HG03457 (cell line): Measurements from ENCODE around the gene CLEC5A.
"Not testable (repeated sequence)": the region's sequence is repeated elsewhere in the genome, so short reads cannot be mapped to it uniquely, and the experiment has no call there.

ENCODE experiments used
- ATAC-seq: cut with Tn5 transposase; IDR thresholded peaks from one replicate; pipeline ENCODE4 v1.9.1; 2021; ENCODE audit warnings: moderate number of reproducible peaks; ENCODE audit not compliant: unreplicated experiment

The CLEC5A gene

DNA sequence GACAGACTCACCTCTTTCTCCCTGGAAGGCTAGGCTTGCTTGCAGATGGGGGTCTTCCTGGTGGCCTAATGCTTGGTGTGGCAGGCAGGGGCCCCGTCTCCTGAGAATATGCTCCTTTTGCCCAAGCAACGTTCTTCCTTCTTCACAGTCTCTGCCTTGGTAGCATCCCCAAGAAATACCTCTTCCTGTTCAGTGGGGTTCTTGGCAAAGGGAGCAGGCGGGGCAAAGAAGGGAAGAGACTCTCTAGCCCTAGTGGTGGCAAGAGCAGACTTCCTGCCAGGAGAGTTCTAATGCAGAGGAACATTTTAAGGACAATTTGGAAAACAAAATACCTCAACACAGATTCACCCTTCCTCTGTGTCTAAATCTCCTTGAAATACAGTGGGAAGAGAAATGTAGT is at the start of gene CLEC5A:
Gene CLEC5A, minus strand, starts transcription at position 179 of the 400 bp plus-strand sequence. CDS start 682 bp downstream, outside the sequence.
- no peak for ATAC-seq

- ATAC-seq = no peak
Measured at GRCh38 chr7:141993354-141993753, 46.6 kb upstream of the CLEC5A start.

GRCh38 chr7:141992688-141993087 is 45.9 kb upstream of the CLEC5A start:
- ATAC-seq = no peak

GRCh38 chr7:141992156-141992555 is 45.4 kb upstream of the CLEC5A start:
- ATAC-seq = no peak

DNA sequence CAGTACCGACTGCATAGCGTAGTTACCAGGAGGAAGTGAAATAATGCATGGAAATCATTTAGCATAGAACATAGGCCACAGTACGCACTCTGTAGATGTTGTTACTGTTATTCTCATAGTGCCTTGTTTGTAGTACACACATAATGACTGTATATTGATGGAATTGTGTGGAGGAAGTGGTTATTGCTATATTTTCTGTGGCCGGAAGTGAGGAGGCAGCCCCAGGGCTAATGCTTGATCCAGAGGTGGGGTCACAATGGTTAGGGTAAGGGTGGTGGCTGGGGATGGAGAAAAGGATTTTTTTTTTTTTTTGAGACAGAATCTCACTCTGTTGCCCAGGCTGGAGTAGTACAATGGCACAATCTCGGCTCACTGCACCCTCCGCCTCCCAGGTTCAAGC is 44.4 kb upstream of the CLEC5A start:
- no peak for ATAC-seq

GRCh38 chr7:141990011-141990725 is 43.4 kb upstream of the CLEC5A start:
- ATAC-seq = no peak

- ATAC-seq = not testable (repeated sequence)
Measured at GRCh38 chr7:141987803-141988202, 41.0 kb upstream of the CLEC5A start.

DNA sequence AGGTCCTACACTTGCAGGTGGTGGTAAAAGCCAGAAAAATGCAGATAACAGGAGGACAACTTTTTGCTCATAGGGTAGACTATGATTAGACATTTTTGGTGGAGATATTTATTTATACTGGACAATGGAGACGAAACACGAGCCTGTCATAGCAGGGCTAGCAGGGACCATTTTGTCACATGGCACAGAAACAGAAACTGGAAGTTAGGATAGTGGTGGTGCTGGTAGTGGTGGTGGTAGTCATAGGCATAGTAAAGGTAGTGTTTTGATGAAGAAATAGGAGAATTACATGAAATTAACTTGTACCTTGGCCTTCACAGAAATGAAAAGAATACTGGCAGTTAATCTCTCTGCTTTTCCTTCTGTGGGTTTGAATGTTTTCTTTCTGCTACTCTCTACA is 40.1 kb upstream of the CLEC5A start:
- no peak for ATAC-seq

- ATAC-seq = not testable (repeated sequence)
Measured at GRCh38 chr7:141985926-141986325, 39.2 kb upstream of the CLEC5A start.

GRCh38 chr7:141979568-141979967 is 32.8 kb upstream of the CLEC5A start:
- ATAC-seq = no peak

DNA sequence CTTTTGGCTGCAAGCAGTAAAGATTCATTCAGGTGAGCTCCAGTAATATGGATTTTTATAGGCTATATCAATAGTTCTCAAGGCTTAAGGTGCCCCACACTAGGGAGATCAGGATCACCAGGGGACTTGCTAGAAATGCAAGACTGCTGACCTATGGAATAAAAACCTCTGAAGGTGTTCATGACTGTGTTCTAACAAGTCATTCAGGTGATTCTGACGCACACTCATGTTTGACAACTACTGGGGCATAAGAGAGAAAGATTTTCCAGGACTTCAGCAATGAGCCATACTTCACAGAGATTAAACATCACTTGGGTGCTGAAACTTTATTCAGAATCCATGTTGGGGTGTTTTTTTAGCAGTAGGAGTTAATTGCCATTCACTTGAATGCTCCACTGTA is 31.6 kb upstream of the CLEC5A start:
- ATAC-seq = no peak

DNA sequence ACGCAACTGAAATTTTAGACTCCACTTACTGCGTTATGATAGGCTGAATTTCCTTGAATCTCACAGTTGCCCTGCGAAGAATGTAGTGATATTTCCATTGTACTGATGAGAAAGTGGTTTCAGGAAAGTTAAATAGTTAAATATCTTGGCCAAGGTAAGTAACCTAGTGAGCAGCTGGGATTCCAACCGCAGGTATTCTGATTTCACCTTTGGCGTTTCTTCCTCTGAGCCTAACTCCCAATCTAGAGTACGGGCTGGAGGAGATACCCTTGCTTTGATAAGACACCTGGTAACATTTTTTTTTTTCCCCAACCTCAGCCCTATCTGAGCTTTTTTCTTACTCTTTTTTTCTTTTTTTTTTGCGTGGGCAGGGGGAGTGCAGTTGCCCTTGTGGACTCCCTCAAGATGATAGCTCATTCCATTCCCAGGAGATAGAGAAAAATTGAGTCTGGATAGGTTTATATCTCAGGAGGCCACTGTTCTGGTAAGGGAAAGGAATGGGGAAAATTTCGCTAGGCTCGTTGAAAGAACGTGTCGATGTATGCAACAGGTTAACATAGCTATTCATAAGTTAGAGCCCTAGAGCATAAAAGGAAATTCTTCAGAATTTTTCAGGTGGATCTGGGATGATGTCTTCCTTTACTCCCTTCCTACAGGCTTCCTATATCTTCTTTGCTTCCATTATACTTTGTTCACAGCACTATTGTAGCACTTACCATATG is 29.9 kb upstream of the CLEC5A start:
- ATAC-seq = no peak

- peak; percentile 63 for ATAC-seq
Measured at GRCh38 chr7:141975806-141976523, 29.2 kb upstream of the CLEC5A start.

DNA sequence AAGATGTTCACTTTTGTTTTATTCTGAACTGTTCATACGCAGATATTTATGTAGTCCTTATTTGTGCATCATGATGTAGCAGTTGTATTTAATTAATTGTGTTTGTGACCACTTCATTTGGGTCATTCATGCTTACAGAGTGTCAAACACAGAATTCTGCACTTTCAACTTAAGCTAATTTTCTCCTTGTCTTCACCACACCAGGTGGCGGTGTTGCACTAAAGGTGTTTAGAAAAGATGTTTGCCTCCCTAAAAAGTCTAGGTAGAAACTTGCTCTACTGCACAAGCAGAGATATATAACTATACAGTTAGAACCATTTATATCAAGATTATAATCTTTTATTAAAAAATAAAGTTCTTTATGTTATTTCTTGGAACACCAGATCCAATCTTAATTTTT is 28.1 kb upstream of the CLEC5A start:
- no peak for ATAC-seq

DNA sequence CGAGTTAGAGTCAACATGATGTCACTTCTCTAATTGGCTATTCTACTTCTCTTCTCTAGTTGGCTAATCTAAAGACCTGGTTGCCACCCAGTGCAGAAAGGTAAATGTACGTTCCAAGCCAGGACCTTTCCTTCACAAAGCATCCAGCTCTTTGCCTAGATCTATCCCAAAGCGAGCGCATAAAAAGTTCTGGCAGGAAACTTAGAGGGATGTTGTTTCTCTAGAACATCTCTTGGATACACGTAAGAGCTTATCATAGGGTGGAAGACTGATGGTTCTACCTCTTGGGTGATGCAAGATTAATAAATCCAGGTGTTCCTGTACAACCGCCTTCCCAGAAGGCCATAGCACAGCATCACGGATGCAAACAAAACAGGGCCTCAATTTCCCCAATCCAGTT is 26.9 kb upstream of the CLEC5A start, which contains the start of gene TAS2R38:
Gene TAS2R38, minus strand, starts transcription at position 101 of the 400 bp plus-strand sequence. Its CDS starts 84 bp downstream, at position 17.
- ATAC-seq = no peak

- ATAC-seq = no peak
Measured at GRCh38 chr7:141960687-141961422, 14.1 kb upstream of the CLEC5A start.

GRCh38 chr7:141956084-141956483 is 9.3 kb upstream of the CLEC5A start:
- no peak for ATAC-seq

GRCh38 chr7:141954334-141954733 is 7.6 kb upstream of the CLEC5A start:
- ATAC-seq = no peak

DNA sequence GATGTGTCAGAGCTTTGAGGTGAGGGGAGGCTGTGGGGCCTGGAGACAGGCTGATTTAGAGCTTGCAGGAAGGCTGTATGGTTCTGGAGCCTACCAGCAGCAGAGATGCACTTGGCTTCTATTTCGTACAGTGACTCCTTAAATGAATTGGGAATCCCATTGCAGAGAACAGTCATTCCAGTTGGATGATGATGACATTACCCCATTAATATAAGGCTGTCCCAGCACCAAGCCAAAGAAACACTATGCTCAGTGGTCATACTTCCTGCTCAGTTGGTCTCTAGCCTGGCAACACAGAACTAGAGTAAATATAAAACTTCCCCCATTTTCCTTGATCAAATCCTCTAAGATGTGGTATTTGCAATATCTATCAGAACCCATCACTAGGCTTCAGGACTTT is 5.7 kb upstream of the CLEC5A start:
- no peak for ATAC-seq

DNA sequence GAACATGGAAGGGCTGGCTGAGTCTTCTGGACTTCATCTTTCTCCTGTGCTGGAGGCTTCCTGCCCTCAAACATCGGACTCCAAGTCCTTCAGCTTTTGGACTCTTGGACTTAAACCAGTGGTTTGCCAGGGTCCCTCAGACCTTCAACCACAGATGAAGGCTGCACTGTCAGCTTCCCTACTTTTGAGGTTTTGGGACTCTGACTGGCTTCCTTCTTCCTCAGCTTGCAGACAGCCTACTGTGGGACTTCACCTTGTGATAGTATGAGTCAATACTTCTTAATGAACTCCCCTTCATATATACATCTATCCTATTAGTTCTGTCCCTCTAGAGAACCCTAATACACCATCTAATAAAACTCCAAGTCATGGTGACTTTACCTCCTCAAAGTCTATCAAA is 4.0 kb upstream of the CLEC5A start:
- no peak for ATAC-seq

- no peak for ATAC-seq
Measured at GRCh38 chr7:141949911-141950310, 3.1 kb upstream of the CLEC5A start.
